Fibroblast of lung (primary cell): ENCODE data around the gene CRHR1.

Source experiments
- CTCF ChIP-seq, 2 donors: IDR thresholded peaks in 1 of 2; conservative IDR thresholded peaks in 1 of 2; 1 replicate in 1 of 2; 2 replicates in 1 of 2; pipeline ENCODE4 v1.5.1; 2011 to 2012; ENCODE audit warnings: low read length in 2 of 2, control low read depth in 1 of 2, inconsistent platforms in 1 of 2, low read depth in 1 of 2, mild to moderate bottlenecking in 1 of 2
- EZH2 ChIP-seq: IDR thresholded peaks from 2 replicates; pipeline ENCODE4 v1.5.1; 2012; ENCODE audit warnings: low read length, control low read depth, mild to moderate bottlenecking; ENCODE audit errors: missing control alignments

DNA sequence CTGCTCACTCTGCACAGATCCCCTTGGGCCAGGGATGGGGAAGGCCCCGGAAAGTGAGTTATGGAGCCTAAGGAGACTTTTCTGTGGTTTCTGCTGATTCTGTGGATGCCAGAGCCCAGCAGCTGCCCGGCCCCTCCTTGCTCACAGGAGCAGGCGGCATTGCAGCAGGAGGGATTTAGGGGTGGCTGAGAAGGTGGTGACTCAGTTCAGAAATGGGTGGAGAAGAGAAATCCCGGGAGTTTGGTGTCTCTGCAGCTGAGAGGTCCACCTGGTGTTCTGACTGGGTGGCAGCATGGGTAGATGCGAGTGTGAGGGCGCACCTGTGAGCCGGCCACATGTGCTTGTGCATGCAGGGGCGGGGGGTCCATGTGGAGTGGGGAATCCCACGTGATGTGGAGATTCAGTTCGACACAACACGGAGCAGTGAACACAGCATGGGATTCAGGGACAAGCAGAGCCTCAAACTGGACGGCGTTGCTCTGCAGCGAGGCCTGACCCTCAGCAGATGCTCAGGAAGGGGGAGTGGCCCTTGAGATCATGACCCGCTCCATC, 44.5 kb downstream of the CRHR1 start:
- TF ChIP-seq CTCF (conservative IDR thresholded peaks at IDR 0.05 in 1 of 2, IDR thresholded peaks at IDR 0.05 in 1 of 2; ENCODE audit: low read depth in 1 of 2, low read length in 2 of 2) = no peak
- TF ChIP-seq EZH2 = no peak
